GM19023 (cell line): ENCODE measurements around the gene MBD3L2.
"Not testable (repeated sequence)": the region's sequence is repeated elsewhere in the genome, so short reads cannot be mapped to it uniquely, and the experiment has no call there.

Experiments
- ATAC-seq: cut with Tn5 transposase; IDR thresholded peaks from one replicate; pipeline ENCODE4 v1.9.1; 2021; ENCODE audit warnings: mild to moderate bottlenecking, moderate library complexity; ENCODE audit not compliant: unreplicated experiment

Gene MBD3L2

DNA sequence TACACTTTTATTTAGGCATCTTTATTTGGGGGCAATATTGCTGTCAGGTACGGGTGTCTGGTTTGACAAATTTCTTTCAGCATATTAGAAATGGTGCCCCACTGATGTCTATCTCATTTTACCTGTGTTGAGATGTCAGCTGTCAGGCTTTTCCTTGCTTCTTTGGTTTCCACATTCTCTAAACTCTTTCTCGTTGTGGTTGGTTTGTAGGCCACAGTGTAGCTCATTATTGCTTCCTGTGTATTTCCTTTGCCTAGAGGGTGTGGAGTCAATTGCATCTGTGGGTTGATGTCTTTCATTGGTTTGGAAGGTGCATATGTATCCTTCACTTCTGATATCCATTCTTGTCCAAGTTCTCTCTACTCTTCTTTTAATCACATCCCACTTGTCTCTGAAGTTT lies 10.9 kb downstream of the MBD3L2 start:
- not testable (repeated sequence) for ATAC-seq

DNA sequence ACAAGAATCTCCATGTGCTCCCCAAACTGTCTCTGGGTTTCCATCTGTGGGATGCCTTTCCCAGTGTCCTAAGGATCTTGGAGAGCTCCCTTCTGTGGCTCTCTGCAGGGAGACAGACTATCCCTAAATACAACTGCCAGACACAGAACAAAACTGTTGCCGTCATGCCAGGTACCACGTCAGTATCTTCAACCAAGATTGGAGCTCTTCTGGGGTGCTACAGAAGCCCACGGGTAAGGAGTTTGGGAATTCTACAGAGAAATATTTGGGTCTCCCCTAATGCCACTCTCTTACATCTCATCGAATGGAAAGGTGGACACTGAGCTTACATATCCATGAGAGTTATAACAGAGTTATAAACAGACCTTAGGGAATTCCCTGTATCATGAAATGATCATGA lies 14.2 kb downstream of the MBD3L2 start:
- ATAC-seq, result no peak

DNA sequence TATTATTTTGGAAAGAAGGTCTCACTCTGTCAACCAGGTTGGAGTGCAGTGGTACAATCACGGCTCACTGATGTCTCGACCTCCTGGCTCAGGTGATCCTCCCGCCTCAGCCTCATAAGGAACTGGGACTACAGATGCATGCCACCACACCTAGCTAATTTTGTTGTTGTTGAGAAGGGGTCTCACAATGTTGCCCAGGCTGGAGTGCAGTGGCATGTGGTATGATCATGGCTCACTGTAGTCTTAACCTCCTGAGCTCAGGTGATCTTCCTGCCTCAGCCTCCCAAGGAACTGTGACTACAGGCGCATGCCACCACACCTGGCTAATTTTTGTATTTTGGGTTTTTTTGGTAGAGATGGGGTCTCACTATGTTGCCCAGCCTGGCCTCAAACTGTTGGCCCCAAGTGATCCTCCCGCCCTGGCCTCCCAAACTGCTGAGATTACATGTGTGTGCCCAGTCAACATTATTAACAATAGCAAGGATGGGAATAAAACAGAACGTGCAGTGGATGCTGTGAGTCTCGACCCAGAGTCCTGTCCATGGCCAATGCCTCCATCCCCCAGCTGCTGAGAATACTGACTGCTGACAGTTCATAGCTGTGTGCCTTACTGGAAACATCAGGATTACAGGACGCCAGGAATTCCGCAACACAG lies 14.8 kb downstream of the MBD3L2 start:
- no peak for ATAC-seq

DNA sequence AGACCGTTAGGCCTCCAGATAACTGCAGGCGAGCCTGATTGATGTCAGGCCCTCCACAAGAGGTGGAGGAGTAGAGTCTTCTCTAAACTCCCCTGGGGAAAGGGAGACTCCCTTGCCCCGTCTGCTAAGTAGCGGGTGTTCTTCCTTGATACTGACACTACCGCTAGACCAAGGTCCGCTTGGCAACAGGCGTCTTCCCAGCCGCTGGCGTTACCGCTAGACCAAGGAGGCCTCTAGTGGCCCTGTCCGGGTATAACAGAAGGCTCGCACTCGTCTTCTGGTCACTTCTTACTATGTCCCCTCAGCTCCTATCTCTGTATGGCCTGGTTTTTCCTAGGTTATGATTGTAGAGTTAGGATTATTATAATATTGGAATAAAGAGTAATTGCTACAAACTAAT lies 18.0 kb downstream of the MBD3L2 start:
- not testable (repeated sequence) for ATAC-seq

DNA sequence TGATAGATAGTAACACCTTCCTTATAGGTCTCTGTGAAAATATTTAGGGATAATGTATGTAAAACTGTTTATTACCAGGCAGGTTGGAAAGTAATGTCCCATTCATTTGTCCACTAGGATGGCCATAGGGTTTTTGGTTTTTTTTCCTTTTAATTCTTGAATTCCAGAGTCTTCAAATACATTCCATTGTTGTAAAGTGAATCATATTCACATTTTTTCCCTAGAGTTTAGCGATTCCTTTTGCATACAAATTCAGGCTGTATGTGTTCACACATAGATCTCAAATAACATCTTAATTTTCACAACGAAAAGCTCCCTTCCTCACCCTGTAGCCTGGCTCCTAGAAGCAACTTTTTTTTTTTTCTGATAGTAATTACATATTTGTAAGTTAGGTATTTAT lies 18.6 kb downstream of the MBD3L2 start:
- ATAC-seq, result no peak

DNA sequence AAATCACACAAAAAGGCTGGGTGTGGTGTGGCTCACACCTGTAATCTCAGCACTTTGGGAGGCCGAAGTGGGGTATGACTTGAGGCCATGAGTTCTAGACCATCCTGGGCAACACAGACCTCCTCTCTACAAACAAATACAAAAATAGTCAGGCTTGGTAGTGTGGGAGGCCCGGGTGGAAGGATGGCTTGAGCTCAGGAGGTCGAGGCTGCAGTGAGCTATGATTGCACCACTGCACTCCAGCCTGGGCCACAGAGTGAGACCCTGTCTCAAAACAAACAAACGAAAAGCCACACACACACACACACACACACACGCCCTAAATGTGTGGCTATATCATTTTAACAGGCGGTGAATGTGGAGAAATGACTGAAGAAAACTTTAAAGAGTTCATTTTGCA lies 19.5 kb downstream of the MBD3L2 start:
- no peak for ATAC-seq

DNA sequence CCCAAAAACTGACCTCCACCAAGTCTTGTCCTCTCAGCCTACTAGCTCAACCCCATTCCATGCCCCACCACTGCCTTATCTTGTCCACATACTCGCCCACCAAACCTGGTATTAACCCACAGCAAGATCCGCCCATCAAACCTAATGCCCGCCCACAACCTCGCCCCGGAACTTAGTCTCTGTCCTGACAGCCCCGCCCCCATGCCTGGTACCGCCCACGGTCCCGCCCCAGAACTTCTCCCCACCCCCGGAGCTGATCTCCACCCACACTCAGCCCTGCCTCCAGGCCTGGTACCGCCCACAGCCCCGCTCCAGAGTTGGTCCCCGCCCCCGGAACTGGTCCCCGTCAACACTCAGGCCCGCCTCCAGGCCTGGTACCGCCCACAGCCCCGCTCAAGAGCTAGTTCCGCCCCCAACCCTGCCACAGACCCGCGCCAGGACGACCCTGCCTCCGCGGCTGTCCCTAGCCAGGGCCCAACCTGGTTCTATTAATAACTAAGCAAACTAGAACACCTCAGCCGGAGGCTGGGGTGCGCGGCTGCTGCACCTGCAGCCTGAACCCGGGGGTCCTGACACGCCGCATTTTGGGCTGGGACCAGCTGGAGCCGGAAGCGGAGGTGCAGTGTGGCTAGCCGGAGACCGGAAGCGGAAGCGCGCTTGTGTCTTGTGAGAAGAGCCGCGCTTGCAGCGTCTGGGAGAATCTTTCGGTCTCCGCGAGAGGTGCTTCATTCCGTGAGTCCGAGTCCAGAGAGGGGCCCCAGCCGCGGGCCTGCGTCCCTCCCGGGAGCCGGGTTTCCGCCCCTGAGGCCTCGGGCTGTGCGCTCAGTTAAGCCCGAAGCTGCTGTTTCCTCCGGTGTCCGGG lies 20.2 kb downstream of the MBD3L2 start, which contains the start of gene ZNF557:
Gene ZNF557, plus strand, starts transcription at position 662 of the 862 bp plus-strand sequence. CDS start 5,372 bp downstream, outside the sequence.
- peak; percentile 94 for ATAC-seq

DNA sequence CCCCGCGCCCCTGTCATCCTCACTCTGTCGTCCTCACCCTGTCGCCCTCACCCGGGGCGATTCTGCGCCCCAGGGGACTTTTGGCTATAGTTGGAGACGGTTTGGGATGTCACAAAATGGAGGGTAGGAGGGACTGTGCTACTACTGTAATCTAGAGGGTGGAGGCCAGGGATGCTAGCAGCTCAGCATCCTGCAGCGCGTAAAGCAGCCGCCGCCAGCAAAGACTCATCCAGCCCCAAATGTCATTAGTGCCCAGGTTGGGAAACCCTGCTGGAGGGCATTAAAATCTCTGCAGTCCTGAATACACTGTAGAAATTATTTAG lies 20.7 kb downstream of the MBD3L2 start:
- peak; percentile 25 for ATAC-seq

DNA sequence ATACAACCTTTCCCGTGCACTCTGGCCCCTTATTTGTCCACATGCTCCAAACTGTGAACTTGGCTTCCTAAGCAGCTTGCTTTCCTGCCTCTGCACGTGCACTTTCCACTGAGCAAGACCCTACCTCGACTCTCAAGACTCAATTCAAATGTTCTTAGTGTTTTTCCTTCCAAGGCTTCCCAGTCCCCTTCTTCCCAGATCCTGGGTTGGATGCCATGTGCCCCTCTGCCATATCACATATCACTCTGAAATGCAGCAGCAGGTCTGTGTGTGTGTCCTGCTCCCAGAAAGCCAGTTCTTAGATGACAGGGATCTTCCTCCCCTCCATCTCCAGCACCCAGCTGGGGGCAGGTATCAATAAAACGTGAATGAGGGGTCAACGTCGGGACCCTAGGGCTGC lies 23.4 kb downstream of the MBD3L2 start:
- no peak for ATAC-seq

DNA sequence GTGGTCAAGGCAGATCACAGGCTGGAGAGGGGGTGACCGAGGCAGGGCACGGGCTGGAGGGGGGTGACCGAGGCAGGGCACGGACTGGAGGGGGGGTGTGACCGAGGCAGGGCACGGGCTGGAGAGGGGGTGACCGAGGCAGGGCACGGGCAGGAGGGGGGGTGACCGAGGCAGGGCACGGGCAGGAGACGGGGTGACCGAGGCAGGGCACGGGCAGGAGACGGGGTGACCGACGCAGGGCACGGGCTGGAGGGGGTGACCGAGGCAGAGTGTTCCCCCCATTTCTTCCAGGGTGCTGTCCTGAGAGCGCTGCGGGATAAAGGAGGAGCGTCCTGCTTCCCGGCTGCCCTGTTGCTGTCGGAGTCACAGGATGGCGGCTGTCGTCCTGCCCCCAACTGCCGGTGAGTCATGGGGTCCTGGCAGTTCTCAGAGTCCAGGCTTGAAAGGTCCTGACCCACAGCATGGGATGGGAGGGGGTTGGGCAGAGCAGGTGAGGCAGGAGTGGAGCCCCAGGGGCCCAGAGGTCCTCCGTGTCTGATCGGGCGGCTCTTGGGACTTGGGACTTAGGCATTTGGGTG lies 25.7 kb downstream of the MBD3L2 start:
- ATAC-seq, result no peak

DNA sequence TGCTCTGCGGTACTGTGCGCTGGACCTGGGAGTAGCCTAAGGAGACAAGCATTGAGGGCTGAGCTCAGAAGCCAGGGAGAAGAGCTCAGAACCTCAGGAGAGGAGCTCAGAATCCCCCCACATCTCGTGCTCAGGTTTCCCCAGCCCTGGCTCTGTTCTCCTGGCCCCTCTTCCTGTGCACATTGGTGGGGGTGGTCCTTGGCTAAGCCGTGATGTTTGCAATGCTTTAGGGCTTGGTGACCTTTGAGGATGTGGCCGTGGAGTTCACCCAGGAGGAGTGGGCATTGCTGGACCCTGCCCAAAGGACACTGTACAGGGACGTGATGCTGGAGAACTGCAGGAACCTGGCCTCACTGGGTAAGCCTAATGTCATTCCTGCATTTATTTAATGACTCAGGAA lies 27.0 kb downstream of the MBD3L2 start:
- ATAC-seq, result no peak

DNA sequence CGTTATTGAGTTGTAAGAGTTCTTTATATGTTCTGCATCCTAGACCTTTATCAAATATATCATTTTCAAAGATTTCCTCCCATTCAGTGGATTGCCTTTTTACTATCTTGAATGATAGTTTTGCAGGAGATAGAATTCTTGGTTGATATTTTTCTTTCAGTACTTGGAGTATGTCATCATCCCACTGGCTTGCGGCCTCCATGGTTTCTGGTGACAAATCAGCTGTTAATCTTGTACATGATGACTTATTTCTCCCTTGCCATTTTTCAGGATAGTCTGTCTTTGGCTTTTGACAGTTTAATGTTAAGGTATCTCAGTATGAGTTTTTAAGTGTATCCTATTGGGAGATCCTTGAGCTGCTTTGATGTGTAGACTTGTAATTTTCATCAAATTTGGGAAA lies 28.9 kb downstream of the MBD3L2 start:
- ATAC-seq, result no peak

DNA sequence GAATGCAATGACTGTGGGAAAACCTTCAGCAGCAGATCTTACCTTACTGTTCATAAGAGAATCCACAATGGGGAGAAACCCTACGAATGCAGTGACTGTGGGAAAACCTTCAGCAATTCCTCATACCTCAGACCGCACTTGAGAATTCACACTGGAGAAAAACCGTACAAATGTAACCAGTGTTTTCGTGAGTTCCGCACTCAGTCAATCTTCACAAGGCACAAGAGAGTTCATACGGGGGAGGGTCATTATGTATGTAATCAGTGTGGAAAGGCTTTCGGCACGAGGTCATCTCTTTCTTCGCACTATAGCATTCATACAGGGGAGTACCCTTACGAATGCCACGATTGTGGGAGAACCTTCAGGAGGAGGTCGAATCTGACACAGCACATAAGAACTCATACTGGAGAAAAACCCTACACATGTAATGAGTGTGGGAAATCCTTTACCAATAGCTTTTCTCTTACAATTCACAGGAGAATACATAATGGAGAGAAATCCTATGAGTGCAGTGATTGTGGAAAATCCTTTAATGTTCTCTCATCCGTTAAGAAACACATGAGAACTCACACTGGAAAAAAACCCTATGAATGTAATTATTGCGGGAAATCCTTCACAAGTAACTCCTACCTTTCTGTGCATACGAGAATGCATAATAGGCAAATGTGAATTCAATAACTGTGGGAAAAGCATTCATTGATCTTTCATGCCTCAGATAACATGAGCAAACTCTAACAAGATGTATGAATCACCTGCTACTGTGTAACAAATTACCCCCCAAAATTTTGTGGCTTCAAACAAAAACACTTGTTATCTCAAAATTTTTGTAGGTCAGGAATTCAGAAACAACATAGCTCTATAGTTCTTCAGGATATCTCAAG lies 34.2 kb downstream of the MBD3L2 start:
- ATAC-seq, result no peak

DNA sequence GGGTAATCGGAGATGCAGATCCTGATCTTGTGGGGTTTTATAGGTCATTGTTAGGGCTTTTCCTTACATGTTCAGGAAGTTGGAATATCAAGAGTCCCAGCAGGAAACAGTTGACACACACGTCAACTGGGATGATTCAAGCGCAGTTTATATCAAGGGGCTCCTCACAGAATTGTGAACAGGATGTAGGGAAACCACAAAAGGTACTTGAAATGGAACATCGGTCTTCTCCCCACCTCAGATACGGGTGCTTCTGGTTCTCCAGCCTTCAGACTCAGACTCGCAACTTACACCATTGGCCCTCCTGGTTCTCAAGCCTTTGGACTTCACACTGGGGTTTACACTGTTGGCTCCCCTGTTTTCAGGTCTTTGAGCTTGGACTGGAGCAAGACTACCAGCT lies 39.9 kb downstream of the MBD3L2 start:
- ATAC-seq, result no peak

DNA sequence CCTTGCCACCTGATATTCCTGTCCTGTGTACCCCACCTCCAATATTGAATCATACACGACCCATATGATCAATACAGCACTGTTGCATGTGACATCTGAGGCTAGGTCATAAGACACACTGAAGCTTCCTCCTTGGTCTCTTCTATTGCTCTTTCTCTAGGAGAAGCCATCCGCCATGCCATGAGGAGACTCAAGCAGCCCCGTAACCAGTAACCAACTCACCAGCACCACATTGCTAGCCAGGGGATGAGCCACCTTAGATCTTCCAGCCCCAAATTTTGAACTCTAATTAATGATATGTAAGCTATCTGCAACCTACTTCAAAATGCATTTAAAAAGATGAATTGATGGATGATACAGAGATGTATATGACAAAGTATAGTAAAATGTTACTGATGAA lies 49.0 kb downstream of the MBD3L2 start:
- ATAC-seq, result no peak

DNA sequence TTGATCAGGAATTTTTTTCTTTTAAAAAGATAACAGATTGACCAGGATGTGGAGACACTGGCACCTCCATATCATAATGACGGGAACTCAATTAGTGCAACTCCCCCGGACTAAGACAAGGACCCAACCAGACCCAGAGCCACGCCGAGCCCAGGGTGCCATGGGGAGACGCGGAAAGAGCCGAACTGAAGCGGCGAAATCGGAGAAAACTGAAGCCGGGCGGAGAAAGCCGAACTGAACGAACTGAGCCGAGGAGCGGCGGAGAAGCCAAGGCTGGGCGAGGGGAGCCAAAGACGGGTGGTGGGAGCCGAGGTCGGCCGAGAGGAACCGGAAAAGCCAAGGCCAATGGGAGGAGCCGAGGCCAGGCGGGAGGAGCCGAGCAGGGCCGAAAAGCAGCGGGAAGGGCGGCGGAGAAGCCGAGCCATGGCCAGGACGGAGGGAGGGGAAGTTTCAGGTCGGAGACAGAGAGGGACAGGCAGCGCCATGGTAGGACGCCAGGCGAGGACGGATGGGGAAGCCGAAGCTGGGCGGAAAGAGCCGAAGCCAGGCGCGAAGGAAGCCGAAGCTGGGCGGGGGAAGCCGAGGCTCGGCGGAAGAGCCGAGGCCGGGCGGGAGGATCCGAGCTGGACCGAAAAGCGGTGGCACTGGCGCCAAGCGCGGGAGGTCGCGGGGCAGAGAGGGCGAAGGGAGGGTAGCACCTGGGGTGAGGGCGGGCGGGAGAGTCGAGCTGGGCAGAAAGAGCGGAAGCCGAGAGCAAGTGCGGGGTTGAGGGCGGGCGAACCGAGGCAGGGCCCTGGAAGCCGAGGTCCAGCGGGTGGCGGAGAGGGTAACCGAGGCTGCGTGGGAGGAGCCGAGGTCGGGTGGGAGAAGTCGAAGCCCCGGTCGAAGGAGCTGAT lies 49.8 kb downstream of the MBD3L2 start:
- peak; percentile 79 for ATAC-seq

DNA sequence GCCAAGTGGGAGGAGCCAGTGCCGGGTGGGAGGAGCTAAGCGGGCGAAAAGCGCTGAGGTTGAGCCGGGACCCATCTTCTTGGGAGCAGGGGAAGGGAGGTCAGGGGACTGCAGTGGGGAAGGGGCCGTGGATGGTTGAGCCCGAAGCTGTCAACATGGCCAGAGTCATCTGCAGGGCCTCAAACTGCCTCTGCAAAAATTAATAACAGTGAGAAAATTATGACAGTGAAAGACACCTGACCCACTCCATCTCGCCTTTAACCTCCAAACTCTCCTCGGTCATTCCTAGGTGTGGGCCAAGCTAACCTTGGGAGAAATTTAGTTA lies 50.4 kb downstream of the MBD3L2 start:
- ATAC-seq, result no peak
